Neutrophil (primary cell): ENCODE data around the gene SLC35A2.

Source experiments
- H3K27ac ChIP-seq: fragments of 200-600 bp; sonication (generic); 2 replicates; pipeline ENCODE4 v1.5.1; 2016; ENCODE audit warnings: mild to moderate bottlenecking, moderate library complexity
- H3K27me3 ChIP-seq: fragments of 200-600 bp; sonication (generic); 2 replicates; pipeline ENCODE4 v1.6.0; 2016; ENCODE audit warnings: mild to moderate bottlenecking
- H3K36me3 ChIP-seq: fragments of 200-600 bp; sonication (generic); 2 replicates; pipeline ENCODE4 v1.5.1; 2017
- H3K4me1 ChIP-seq, 2 experiments: fragments of 200-600 bp in 1 of 2; sonication (generic) in 1 of 2; 1 replicate in 1 of 2; 2 replicates in 1 of 2; pipeline versions ENCODE4 v1.5.1 to v1.6.1; 2013 to 2016; ENCODE audit warnings: low read depth in 1 of 2, low read length in 1 of 2, mild to moderate bottlenecking in 1 of 2, moderate library complexity in 1 of 2; ENCODE audit not compliant: control insufficient read depth in 1 of 2, insufficient read depth in 1 of 2
- H3K4me3 ChIP-seq, 2 experiments: fragments of 200-600 bp in 1 of 2; sonication (generic) in 1 of 2; 1 replicate in 1 of 2; 2 replicates in 1 of 2; pipeline ENCODE4 v1.5.1; 2013 to 2016; ENCODE audit warnings: low read depth in 1 of 2, low read length in 1 of 2, mild to moderate bottlenecking in 1 of 2, moderate library complexity in 1 of 2
- H3K9me3 ChIP-seq: fragments of 200-600 bp; sonication (generic); 2 replicates; pipeline ENCODE4 v1.5.1; 2016
- TF ChIP-seq, protein P1 (sequence below): fragments of 200-600 bp; sonication (generic); IDR thresholded peaks from 2 replicates; pipeline ENCODE4 v1.5.1; 2016; ENCODE audit warnings: antibody characterized with exemption

Gene SLC35A2

GRCh38 chrX:48918301-48918642 is 6.8 kb upstream of the SLC35A2 start:
- H3K9me3 ChIP-seq = no peaks in the 10 kb centered on the region
- TF ChIP-seq, protein P1, sequence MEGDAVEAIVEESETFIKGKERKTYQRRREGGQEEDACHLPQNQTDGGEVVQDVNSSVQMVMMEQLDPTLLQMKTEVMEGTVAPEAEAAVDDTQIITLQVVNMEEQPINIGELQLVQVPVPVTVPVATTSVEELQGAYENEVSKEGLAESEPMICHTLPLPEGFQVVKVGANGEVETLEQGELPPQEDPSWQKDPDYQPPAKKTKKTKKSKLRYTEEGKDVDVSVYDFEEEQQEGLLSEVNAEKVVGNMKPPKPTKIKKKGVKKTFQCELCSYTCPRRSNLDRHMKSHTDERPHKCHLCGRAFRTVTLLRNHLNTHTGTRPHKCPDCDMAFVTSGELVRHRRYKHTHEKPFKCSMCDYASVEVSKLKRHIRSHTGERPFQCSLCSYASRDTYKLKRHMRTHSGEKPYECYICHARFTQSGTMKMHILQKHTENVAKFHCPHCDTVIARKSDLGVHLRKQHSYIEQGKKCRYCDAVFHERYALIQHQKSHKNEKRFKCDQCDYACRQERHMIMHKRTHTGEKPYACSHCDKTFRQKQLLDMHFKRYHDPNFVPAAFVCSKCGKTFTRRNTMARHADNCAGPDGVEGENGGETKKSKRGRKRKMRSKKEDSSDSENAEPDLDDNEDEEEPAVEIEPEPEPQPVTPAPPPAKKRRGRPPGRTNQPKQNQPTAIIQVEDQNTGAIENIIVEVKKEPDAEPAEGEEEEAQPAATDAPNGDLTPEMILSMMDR = no peak
- no peaks in the 10 kb centered on the region for H3K27me3 ChIP-seq
- H3K27ac ChIP-seq = peak overlapping the region; percentile 97
- H3K4me1 ChIP-seq = peaks cover 12 to 34% of the 10 kb centered on the region in 2 experiments
- peak overlapping the region; percentile 78 to 95 for H3K4me3 ChIP-seq
- H3K36me3 ChIP-seq = peaks cover 60% of the 10 kb centered on the region

DNA sequence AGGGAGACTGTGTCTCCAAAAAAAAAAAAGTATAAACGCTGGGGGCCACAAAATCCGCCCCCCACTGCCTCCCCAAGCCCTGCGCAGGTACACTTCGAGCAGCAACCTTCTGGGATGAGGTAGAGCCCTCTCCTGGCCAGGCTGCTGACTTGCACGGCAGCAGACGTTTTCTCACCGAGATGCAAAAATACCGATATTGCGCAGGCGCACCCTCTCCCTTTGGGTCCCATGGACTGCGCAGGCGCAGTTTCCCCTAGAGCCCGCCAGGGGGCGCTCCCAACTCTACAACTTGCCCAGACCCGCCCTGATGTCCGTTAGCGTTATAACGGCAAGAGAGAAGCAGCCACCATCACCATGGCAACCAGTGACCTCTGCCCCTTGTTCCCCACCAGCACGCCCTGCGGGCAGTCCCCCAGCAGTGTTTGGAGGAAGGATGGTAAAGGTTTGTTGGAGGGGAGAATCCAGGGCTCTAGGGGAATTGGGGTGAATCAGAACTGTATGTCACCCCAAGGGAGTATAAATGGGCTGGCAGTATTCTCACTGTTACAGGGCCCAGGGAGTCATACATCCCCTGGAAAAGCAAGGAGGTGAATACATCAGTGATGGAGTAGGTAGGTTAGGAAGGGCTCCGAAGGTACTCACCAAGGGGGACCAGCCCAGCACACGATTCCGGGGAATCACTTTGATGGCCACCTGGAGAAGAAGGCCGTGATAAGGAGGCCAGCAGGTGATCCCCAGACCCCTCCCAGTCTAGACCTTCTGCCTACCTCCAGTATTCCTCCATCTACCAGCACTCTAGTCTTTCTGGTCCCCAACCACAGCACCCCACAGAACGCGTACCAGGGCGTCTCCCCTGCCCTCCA is 5.9 kb upstream of the SLC35A2 start:
- TF ChIP-seq, protein P1 = peak; percentile 98
- H3K9me3 ChIP-seq = no peaks in the 10 kb centered on the region
- H3K27me3 ChIP-seq = no peaks in the 10 kb centered on the region
- H3K27ac ChIP-seq = peak overlapping the region; percentile 97
- peak overlapping the region; percentile 78 to 95 for H3K4me3 ChIP-seq
- peaks cover 58% of the 10 kb centered on the region for H3K36me3 ChIP-seq
- peaks cover 14 to 36% of the 10 kb centered on the region in 2 experiments for H3K4me1 ChIP-seq

DNA sequence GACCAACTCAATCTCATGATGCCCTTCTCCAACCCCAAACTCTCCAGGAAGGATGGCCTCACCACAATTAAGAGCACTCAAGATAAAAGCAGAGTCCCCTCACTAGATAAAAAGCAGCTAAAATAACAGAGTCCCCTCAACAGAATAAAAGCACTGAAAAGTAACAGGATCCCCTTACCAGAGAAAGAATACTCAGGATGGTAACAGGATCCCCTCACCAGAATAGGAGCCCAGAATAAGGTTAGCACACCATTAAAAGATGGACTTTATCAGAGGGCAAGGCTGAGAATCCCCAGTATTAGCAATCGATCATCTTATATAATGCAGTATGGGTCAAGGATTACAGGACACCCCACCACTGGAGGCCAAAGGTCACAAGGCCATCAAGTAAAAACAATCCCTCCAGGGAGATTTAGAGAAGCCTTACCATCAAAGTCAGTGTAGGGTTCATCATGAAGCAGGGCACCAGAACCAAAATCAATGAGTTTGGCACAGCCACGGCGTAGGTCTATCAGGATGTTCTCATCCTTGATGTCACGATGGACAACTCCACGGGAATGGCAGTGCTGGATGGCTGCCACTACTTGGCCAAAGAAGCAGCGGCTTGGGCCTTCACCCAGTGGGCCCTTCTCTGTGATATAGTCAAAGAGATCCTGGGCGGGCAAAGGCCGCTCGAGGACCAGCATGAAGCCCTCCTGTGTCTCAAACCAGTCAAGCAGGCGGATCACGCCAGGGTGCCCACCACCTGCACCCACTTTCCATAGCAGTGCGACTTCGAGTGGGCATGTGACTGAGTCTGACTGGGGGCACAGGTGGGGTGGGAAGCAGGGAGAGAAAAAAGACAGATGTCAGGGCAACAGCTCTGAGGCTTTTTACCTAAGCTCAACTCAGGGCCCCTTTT is 3.4 kb upstream of the SLC35A2 start:
- H3K4me3 ChIP-seq = no peak overlapping the region
- H3K27me3 ChIP-seq = no peaks in the 10 kb centered on the region
- H3K4me1 ChIP-seq = peaks cover 23 to 40% of the 10 kb centered on the region in 2 experiments
- no peak overlapping the region for H3K27ac ChIP-seq
- H3K9me3 ChIP-seq = no peaks in the 10 kb centered on the region
- peaks cover 50% of the 10 kb centered on the region for H3K36me3 ChIP-seq
- TF ChIP-seq, protein P1 = no peak

GRCh38 chrX:48913605-48914366 is 2.3 kb upstream of the SLC35A2 start:
- H3K36me3 ChIP-seq = peaks cover 50% of the 10 kb centered on the region
- no peaks in the 10 kb centered on the region for H3K27me3 ChIP-seq
- TF ChIP-seq, protein P1 = no peak
- H3K9me3 ChIP-seq = no peaks in the 10 kb centered on the region
- H3K27ac ChIP-seq = peak overlapping the region; percentile 27
- H3K4me3 ChIP-seq = no peak overlapping the region
- H3K4me1 ChIP-seq = peaks cover 28 to 45% of the 10 kb centered on the region in 2 experiments

GRCh38 chrX:48910926-48911411 is 477 bp downstream of the SLC35A2 start:
- Histone ChIP-seq H3K27ac (peak overlapping the region; percentile 88), H3K4me1 (peaks cover 32 to 36% of the 10 kb centered on the region in 2 experiments), H3K4me3 (peak overlapping the region; percentile 69 to 76), H3K9me3 (no peaks in the 10 kb centered on the region), H3K36me3 (peaks cover 41% of the 10 kb centered on the region), H3K27me3 (no peaks in the 10 kb centered on the region)
- TF ChIP-seq, protein P1 = no peak
